HepG2 (cell line): ENCODE results near the gene HOXC10. TPM values are rescaled to one million over a fixed set of nuclear protein-coding genes. Genes with fewer than 3 reads are reported as not detected.

Experiments used
- ATAC-seq: fragments of 200-7000 bp; cut with Tn5 transposase; 3 replicates; pipeline ENCODE4 v1.9.1; 2020; ENCODE audit warnings: mild to moderate bottlenecking, moderate library complexity
- BruUV-seq: library from RNA; stranded (reverse); fragments of 400-500 nt; replicated peaks from 2 replicates; lab custom pipeline; 2021; lab: Mats Ljungman, UMichigan
- CTCF ChIA-PET: fragments of 300-600 bp; formaldehyde crosslinking; extraction: SDS; loops from one replicate; lab custom pipeline; 2021; ENCODE audit warnings: low total read pairs, inconsistent platforms, low intra/inter-chr PET ratio; lab: Yijun Ruan, JAX
- POLR2A ChIA-PET: fragments of 350-600 bp; sonication (Branson Sonifier 250); formaldehyde crosslinking; loops from one replicate; lab custom pipeline; 2020; ENCODE audit warnings: antibody characterized with exemption, inconsistent platforms; lab: Yijun Ruan, JAX
- DNase-seq: peaks from one replicate; pipeline ENCODE4 v3.0.0-alpha.2; 2015; ENCODE audit warnings: low spot score
- FAIRE-seq: peaks from 3 replicates; lab custom pipeline; 2011; peaks lifted over from hg19 to GRCh38; lab: Jason Lieb, UNC
- H2AFZ ChIP-seq: one replicate; pipeline ENCODE4 v1.6.1; 2011; ENCODE audit warnings: low read length, inconsistent platforms
- H3K27ac ChIP-seq: fragments of 300-600 bp; 3 replicates; pipeline ENCODE4 v1.8.0; 2011; ENCODE audit warnings: mixed run types, mild to moderate bottlenecking, mixed read lengths, low read length, inconsistent platforms; ENCODE audit not compliant: insufficient read depth; ENCODE audit errors: extremely low read length
- H3K27me3 ChIP-seq, 2 experiments: fragments of 200-600 bp in 1 of 2; 2 replicates in 1 of 2; 3 replicates in 1 of 2; pipeline versions ENCODE4 v1.6.0 to v1.8.0; 2011; ENCODE audit warnings: low read length in 2 of 2, mild to moderate bottlenecking in 2 of 2, moderate library complexity in 2 of 2, inconsistent platforms in 1 of 2; ENCODE audit not compliant: insufficient read depth in 2 of 2, control insufficient read depth in 1 of 2
- H3K36me3 ChIP-seq, 2 experiments: fragments of 200-600 bp in 1 of 2; replicated peaks in 1 of 2; 2 replicates in 1 of 2; 3 replicates in 1 of 2; pipeline versions ENCODE4 v1.5.1 to v1.8.0; 2011; ENCODE audit warnings: low read length in 2 of 2, inconsistent platforms in 1 of 2; ENCODE audit not compliant: insufficient read depth in 2 of 2, control insufficient read depth in 1 of 2
- H3K4me1 ChIP-seq: 2 replicates; pipeline ENCODE4 v1.5.1; 2012; ENCODE audit warnings: low read length, inconsistent platforms; ENCODE audit not compliant: insufficient read depth
- H3K4me2 ChIP-seq: 2 replicates; pipeline ENCODE4 v1.6.0; 2011; ENCODE audit warnings: low read depth, low read length, inconsistent platforms
- H3K4me3 ChIP-seq, 3 experiments: fragments of 200-600 bp in 1 of 3; sonication (generic), shearing (Covaris generic) in 1 of 3; replicated peaks in 1 of 3; 2 replicates each; pipeline ENCODE4 v1.5.1; 2011 to 2016; ENCODE audit warnings: low read length in 3 of 3, inconsistent platforms in 2 of 3, low read depth in 2 of 3, mild to moderate bottlenecking in 2 of 3, control low read depth in 1 of 3, mixed read lengths in 1 of 3; ENCODE audit not compliant: insufficient read depth in 1 of 3
- H3K79me2 ChIP-seq: one replicate; pipeline ENCODE4 v1.6.1; 2011; ENCODE audit warnings: low read length, inconsistent platforms; ENCODE audit not compliant: insufficient read depth
- H3K9ac ChIP-seq: 2 replicates; pipeline ENCODE4 v1.6.0; 2011; ENCODE audit warnings: mild to moderate bottlenecking, low read depth, low read length, inconsistent platforms; ENCODE audit not compliant: insufficient read depth
- H3K9me3 ChIP-seq: 2 replicates; pipeline ENCODE4 v1.5.1; 2012; ENCODE audit warnings: mild to moderate bottlenecking, low read length
- H4K20me1 ChIP-seq: 2 replicates; pipeline ENCODE4 v1.6.0; 2011; ENCODE audit warnings: inconsistent platforms, mild to moderate bottlenecking, low read length, moderate library complexity; ENCODE audit not compliant: insufficient read depth
- CC2D1A ChIP-seq: sonication (generic); formaldehyde crosslinking; IDR thresholded peaks from 2 replicates; pipeline ENCODE4 v1.8.1; 2023; ENCODE audit warnings: mild to moderate bottlenecking, missing genetic modification reagents
- ETV6 ChIP-seq: sonication (generic); formaldehyde crosslinking; conservative IDR thresholded peaks from 2 replicates; pipeline ENCODE4 v1.4.0; 2020; ENCODE audit warnings: missing genetic modification reagents
- HNF4A ChIP-seq: sonication (generic); formaldehyde crosslinking; IDR thresholded peaks from 2 replicates; pipeline ENCODE4 v1.4.0; 2020; ENCODE audit warnings: missing genetic modification reagents
- JARID2 ChIP-seq: sonication (generic); formaldehyde crosslinking; IDR thresholded peaks from 2 replicates; pipeline ENCODE4 v1.8.1; 2023; ENCODE audit warnings: missing genetic modification reagents, inconsistent platforms; ENCODE audit not compliant: insufficient replicate concordance
- KDM2A ChIP-seq: sonication (generic); formaldehyde crosslinking; IDR thresholded peaks from 2 replicates; pipeline ENCODE4 v1.4.0; 2020; ENCODE audit warnings: low read depth, missing genetic modification reagents, borderline replicate concordance
- KMT2A ChIP-seq: sonication (generic); formaldehyde crosslinking; IDR thresholded peaks from 2 replicates; pipeline ENCODE4 v1.4.0; 2020; ENCODE audit warnings: missing genetic modification reagents
- ZFX ChIP-seq: sonication (generic); formaldehyde crosslinking; IDR thresholded peaks from 2 replicates; pipeline ENCODE4 v1.4.0; 2020; ENCODE audit warnings: mild to moderate bottlenecking, low read depth, missing genetic modification reagents, moderate library complexity
- ZNF256 ChIP-seq: sonication (generic); formaldehyde crosslinking; conservative IDR thresholded peaks from 2 replicates; pipeline ENCODE4 v1.4.0; 2020; ENCODE audit warnings: missing genetic modification reagents
- ZNF558 ChIP-seq: sonication (generic); formaldehyde crosslinking; IDR thresholded peaks from 2 replicates; pipeline ENCODE4 v1.9.0; 2022; ENCODE audit warnings: mild to moderate bottlenecking, missing genetic modification reagents, borderline replicate concordance
- ZNF737 ChIP-seq: sonication (generic); formaldehyde crosslinking; IDR thresholded peaks from 2 replicates; pipeline ENCODE4 v1.5.0; 2020; ENCODE audit warnings: missing genetic modification reagents, mild to moderate bottlenecking, borderline replicate concordance
- ZSCAN21 ChIP-seq: sonication (generic); formaldehyde crosslinking; IDR thresholded peaks from 2 replicates; pipeline ENCODE4 v1.8.0; 2022; ENCODE audit warnings: mild to moderate bottlenecking, missing genetic modification reagents, moderate library complexity, borderline replicate concordance
- WGBS: methylation state at CpG from one replicate; pipeline ENCODE4 v1.1.6; 2017; ENCODE audit warnings: low lambda C conversion rate; 5-methylcytosine and 5-hydroxymethylcytosine counted together
- in situ Hi-C: cut with HindIII; loops from 2 replicates; pipeline ENCODE4 v1.10.0; 2017; ENCODE audit warnings: low pct_unique_long_range_greater_than_20kb; ENCODE audit not compliant: extremely low pct_ligation_motif_present
- intact Hi-C: fragments of 100-400 bp; cut with micrococcal nuclease; formaldehyde crosslinking; loops from one replicate; pipeline ENCODE4 v1.10.0; 2022; ENCODE audit not compliant: unreplicated experiment
- polyA plus RNA-seq, 8 experiments: library from polyadenylated mRNA; depleted of rRNA in 3 of 8; stranded (reverse) in 7 of 8; unstranded in 1 of 8; fragments of >200 nt; fragmentation: Illumina TruSeq in 4 of 8; extraction: Trizol in 4 of 8; gene quantifications; 2 replicates each; pipeline versions ENCODE4 v1.2.1 to v1.2.3, GENCODE V29; 2011 to 2016; ENCODE audit warnings: low read depth in 4 of 8, missing spikeins in 1 of 8, mixed read lengths in 1 of 8; ENCODE audit not compliant: insufficient read depth in 1 of 8
- total RNA-seq, 5 experiments: library from RNA; depleted of rRNA; stranded (reverse); fragments of >200 nt; fragmentation: Illumina TruSeq; extraction: Trizol; gene quantifications; 2 replicates each; pipeline ENCODE4 v1.2.3, GENCODE V29; 2016; ENCODE audit warnings: low read depth in 1 of 5
- TF ChIP-seq, protein P1 (sequence below): fragments of 450-650 bp; IDR thresholded peaks from 2 replicates; pipeline ENCODE4 v1.6.1; 2016
- TF ChIP-seq, protein P2 (sequence below): sonication (generic); formaldehyde crosslinking; IDR thresholded peaks from 2 replicates; pipeline ENCODE4 v1.9.0; 2021; ENCODE audit warnings: missing genetic modification reagents, mild to moderate bottlenecking, borderline replicate concordance
- TF ChIP-seq, protein P3 (sequence below): sonication (generic); formaldehyde crosslinking; IDR thresholded peaks from 2 replicates; pipeline ENCODE4 v1.5.0; 2020; ENCODE audit warnings: mild to moderate bottlenecking, missing genetic modification reagents
- TF ChIP-seq, protein P4 (sequence below): sonication (generic); formaldehyde crosslinking; IDR thresholded peaks from 2 replicates; pipeline ENCODE4 v1.5.1; 2020; ENCODE audit warnings: missing genetic modification reagents, mild to moderate bottlenecking, borderline replicate concordance
- TF ChIP-seq, protein P5 (sequence below): sonication (generic); formaldehyde crosslinking; IDR thresholded peaks from 2 replicates; pipeline ENCODE4 v1.4.0; 2020; ENCODE audit warnings: missing genetic modification reagents, mild to moderate bottlenecking, borderline replicate concordance

Gene HOXC10
- total and polyA plus RNA-seq, 2 of the 13 experiments (the other 11 are each of a cell fraction or from before 2014, with no cell fraction given), result not detected

DNA sequence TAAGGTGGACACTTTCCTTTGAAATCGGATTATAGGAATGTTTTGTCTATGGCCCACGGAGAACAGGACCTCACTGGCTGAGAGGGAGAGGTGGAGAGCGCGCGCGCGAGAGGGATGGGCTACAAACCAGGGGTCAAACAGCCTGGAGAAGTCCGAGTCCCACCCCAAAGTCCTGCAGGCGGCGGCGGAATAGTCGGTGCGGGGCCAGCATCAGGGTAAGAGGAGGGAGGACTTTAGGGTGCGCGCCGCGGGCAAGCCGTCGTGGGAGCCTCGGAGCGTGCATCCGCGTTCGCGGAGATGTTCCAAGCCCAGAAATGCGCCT, 20.5 kb downstream of the HOXC10 start:
- DNase-seq, result no peak
- POLR2A ChIA-PET, result interaction anchor here (0.7 to 1.4 kb wide), 3 partner anchors 189 to 275 kb away, joined by 3 read pairs; partner anchors contain the start of genes CBX5 and HNRNPA1
- peaks cover 25% of the 10 kb centered on the region for H3K4me1 ChIP-seq
- in situ Hi-C loops (no loop called here), intact Hi-C loops (loop anchor here (10.0 kb wide), 1 partner anchor 359 kb away; the partner anchor contains the start of gene GPR84)
- H3K27ac ChIP-seq, result no peak overlapping the region
- H3K9me3 ChIP-seq, result no peaks in the 10 kb centered on the region
- CTCF ChIA-PET, result interaction anchor here (1.1 to 3.3 kb wide), 6 partner anchors 16 to 210 kb away, joined by 3 to 48 read pairs (median 12); no protein-coding TSS in a partner anchor
- WGBS, result 14% methylated on average over 26 of the region's 26 CpGs
- no peak overlapping the region for H3K9ac ChIP-seq
- no peaks in the 10 kb centered on the region for H4K20me1 ChIP-seq
- H3K4me3 ChIP-seq, result peak overlapping the region in 1 of 3 experiments; percentile 42; a peak in 3 of 6 replicates
- peak; percentile 19; the same call in 2 of the 3 replicates for ATAC-seq
- no peak for FAIRE-seq
- no peak overlapping the region for H2AFZ ChIP-seq
- peak overlapping the region; percentile 73 for H3K4me2 ChIP-seq
- H3K79me2 ChIP-seq, result no peaks in the 10 kb centered on the region
- BruUV-seq, result no TSS peak
- peaks cover 29 to 91% of the 10 kb centered on the region in 2 experiments for H3K27me3 ChIP-seq
- H3K36me3 ChIP-seq, result no peaks in the 10 kb centered on the region
- TF ChIP-seq ZSCAN21 (CRISPR knock-in tag) (no peak), CC2D1A (CRISPR knock-in tag) (no peak), ETV6 (CRISPR knock-in tag) (no peak), KMT2A (CRISPR knock-in tag) (no peak), ZFX (CRISPR knock-in tag) (no peak), ZNF558 (CRISPR knock-in tag) (no peak), ZNF737 (CRISPR knock-in tag) (no peak), HNF4A (CRISPR knock-in tag) (no peak), KDM2A (CRISPR knock-in tag) (no peak), ZNF256 (CRISPR knock-in tag) (no peak), JARID2 (CRISPR knock-in tag) (no peak)
- TF ChIP-seq, protein P1, sequence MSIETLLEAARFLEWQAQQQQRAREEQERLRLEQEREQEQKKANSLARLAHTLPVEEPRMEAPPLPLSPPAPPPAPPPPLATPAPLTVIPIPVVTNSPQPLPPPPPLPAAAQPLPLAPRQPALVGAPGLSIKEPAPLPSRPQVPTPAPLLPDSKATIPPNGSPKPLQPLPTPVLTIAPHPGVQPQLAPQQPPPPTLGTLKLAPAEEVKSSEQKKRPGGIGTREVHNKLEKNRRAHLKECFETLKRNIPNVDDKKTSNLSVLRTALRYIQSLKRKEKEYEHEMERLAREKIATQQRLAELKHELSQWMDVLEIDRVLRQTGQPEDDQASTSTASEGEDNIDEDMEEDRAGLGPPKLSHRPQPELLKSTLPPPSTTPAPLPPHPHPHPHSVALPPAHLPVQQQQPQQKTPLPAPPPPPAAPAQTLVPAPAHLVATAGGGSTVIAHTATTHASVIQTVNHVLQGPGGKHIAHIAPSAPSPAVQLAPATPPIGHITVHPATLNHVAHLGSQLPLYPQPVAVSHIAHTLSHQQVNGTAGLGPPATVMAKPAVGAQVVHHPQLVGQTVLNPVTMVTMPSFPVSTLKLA, result no peak
- TF ChIP-seq, protein P2, sequence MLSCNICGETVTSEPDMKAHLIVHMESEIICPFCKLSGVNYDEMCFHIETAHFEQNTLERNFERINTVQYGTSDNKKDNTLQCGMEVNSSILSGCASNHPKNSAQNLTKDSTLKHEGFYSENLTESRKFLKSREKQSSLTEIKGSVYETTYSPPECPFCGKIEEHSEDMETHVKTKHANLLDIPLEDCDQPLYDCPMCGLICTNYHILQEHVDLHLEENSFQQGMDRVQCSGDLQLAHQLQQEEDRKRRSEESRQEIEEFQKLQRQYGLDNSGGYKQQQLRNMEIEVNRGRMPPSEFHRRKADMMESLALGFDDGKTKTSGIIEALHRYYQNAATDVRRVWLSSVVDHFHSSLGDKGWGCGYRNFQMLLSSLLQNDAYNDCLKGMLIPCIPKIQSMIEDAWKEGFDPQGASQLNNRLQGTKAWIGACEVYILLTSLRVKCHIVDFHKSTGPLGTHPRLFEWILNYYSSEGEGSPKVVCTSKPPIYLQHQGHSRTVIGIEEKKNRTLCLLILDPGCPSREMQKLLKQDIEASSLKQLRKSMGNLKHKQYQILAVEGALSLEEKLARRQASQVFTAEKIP (CRISPR knock-in tag), result no peak
- TF ChIP-seq, protein P3, sequence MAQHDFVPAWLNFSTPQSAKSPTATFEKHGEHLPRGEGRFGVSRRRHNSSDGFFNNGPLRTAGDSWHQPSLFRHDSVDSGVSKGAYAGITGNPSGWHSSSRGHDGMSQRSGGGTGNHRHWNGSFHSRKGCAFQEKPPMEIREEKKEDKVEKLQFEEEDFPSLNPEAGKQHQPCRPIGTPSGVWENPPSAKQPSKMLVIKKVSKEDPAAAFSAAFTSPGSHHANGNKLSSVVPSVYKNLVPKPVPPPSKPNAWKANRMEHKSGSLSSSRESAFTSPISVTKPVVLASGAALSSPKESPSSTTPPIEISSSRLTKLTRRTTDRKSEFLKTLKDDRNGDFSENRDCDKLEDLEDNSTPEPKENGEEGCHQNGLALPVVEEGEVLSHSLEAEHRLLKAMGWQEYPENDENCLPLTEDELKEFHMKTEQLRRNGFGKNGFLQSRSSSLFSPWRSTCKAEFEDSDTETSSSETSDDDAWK (CRISPR knock-in tag), result no peak
- TF ChIP-seq, protein P4, sequence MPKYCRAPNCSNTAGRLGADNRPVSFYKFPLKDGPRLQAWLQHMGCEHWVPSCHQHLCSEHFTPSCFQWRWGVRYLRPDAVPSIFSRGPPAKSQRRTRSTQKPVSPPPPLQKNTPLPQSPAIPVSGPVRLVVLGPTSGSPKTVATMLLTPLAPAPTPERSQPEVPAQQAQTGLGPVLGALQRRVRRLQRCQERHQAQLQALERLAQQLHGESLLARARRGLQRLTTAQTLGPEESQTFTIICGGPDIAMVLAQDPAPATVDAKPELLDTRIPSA (CRISPR knock-in tag), result no peak
- TF ChIP-seq, protein P5, sequence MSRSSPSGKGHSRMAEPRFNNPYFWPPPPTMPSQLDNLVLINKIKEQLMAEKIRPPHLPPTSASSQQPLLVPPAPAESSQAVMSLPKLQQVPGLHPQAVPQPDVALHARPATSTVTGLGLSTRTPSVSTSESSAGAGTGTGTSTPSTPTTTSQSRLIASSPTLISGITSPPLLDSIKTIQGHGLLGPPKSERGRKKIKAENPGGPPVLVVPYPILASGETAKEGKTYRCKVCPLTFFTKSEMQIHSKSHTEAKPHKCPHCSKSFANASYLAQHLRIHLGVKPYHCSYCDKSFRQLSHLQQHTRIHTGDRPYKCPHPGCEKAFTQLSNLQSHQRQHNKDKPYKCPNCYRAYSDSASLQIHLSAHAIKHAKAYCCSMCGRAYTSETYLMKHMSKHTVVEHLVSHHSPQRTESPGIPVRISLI, result no peak
